C4-2B (cell line): ENCODE results near the gene CGREF1.

Source experiments
- H3K27ac ChIP-seq: fragments of 450-650 bp; 2 replicates; pipeline ENCODE4 v1.5.1; 2017
- ZFX ChIP-seq: fragments of 450-650 bp; IDR thresholded peaks from 2 replicates; pipeline ENCODE4 v1.6.1; 2017
- TF ChIP-seq, protein P1 (sequence below): fragments of 450-650 bp; conservative IDR thresholded peaks from 2 replicates; pipeline ENCODE4 v1.5.1; 2017; ENCODE audit warnings: mild to moderate bottlenecking

CGREF1 gene

GRCh38 chr2:27083410-27084296, 35.3 kb downstream of the CGREF1 start:
- no peak for TF ChIP-seq ZFX
- TF ChIP-seq, protein P1, sequence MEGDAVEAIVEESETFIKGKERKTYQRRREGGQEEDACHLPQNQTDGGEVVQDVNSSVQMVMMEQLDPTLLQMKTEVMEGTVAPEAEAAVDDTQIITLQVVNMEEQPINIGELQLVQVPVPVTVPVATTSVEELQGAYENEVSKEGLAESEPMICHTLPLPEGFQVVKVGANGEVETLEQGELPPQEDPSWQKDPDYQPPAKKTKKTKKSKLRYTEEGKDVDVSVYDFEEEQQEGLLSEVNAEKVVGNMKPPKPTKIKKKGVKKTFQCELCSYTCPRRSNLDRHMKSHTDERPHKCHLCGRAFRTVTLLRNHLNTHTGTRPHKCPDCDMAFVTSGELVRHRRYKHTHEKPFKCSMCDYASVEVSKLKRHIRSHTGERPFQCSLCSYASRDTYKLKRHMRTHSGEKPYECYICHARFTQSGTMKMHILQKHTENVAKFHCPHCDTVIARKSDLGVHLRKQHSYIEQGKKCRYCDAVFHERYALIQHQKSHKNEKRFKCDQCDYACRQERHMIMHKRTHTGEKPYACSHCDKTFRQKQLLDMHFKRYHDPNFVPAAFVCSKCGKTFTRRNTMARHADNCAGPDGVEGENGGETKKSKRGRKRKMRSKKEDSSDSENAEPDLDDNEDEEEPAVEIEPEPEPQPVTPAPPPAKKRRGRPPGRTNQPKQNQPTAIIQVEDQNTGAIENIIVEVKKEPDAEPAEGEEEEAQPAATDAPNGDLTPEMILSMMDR = no peak
- no peak overlapping the region for H3K27ac ChIP-seq

DNA sequence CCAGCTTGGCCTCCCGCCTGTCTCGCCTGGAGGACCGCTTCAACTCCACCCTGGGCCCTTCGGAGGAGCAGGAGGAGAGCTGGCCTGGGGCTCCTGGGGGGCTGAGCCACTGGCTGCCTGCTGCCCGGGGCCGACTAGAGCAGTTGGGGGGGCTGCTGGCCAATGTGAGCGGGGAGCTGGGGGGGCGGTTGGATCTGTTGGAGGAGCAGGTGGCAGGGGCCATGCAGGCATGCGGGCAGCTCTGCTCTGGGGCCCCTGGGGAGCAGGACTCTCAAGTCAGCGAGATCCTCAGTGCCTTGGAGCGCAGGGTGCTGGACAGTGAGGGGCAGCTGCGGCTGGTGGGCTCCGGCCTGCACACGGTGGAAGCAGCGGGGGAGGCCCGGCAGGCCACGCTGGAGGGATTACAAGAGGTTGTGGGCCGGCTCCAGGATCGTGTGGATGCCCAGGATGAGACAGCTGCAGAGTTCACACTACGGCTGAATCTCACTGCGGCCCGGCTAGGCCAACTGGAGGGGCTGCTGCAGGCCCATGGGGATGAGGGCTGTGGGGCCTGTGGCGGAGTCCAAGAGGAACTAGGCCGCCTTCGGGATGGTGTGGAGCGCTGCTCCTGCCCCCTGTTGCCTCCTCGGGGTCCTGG, 36.0 kb downstream of the CGREF1 start:
- TF ChIP-seq ZFX = no peak
- TF ChIP-seq, protein P1 = no peak
- H3K27ac ChIP-seq = no peak overlapping the region

DNA sequence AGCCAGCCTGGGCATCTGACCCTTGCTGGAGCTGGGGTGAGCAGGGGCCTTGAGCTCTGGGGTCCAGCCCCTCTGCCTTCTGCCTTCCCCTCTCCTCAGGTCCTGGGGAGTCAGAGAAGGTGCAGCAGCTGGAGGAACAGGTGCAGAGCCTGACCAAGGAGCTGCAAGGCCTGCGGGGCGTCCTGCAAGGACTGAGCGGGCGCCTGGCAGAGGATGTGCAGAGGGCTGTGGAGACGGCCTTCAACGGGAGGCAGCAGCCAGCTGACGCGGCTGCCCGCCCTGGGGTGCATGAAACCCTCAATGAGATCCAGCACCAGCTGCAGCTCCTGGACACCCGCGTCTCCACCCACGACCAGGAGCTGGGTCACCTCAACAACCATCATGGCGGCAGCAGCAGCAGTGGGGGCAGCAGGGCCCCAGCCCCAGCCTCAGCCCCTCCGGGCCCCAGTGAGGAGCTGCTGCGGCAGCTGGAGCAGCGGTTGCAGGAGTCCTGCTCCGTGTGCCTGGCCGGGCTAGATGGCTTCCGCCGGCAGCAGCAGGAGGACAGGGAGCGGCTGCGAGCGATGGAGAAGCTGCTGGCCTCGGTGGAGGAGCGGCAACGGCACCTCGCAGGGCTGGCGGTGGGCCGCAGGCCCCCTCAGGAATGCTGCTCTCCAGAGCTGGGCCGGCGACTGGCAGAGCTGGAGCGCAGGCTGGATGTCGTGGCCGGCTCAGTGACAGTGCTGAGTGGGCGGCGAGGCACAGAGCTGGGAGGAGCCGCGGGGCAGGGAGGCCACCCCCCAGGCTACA, 36.8 kb downstream of the CGREF1 start:
- no peak overlapping the region; the same call in 1 of the 2 replicates for H3K27ac ChIP-seq

DNA sequence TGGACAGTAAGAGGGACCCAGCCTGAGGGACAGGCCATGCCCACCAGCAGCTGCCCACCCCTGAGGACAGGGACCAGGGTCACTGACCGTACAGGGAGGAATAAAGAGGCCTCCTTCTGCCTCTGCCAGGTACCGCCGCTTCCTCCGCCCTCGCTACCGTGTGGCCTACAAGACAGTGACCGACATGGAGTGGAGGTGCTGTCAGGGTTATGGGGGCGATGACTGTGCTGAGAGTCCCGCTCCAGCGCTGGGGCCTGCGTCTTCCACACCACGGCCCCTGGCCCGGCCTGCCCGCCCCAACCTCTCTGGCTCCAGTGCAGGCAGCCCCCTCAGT, 38.4 kb downstream of the CGREF1 start:
- no peak for TF ChIP-seq ZFX
- H3K27ac ChIP-seq = no peak overlapping the region; the same call in 1 of the 2 replicates

More for the DNA sequence above, 36.8 kb downstream of the CGREF1 start:
- no peak for TF ChIP-seq ZFX
- TF ChIP-seq, protein P1 = no peak

DNA sequence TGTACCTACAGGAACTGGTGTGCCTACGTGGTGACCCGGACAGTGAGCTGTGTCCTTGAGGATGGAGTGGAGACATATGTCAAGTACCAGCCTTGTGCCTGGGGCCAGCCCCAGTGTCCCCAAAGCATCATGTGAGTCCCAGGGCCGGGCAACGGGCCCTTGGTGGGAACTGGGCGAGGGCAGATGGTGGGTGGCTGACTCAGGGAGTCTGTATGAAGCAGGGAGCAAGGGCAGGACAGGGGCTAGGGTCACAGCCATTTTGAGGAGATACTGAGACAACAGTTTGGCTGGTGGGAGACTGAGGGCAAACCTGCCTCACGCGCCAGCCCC, 38.8 kb downstream of the CGREF1 start:
- TF ChIP-seq ZFX = no peak
- TF ChIP-seq, protein P1 = no peak
- H3K27ac ChIP-seq = no peak overlapping the region

GRCh38 chr2:27079233-27080139, 39.4 kb downstream of the CGREF1 start:
- H3K27ac ChIP-seq = no peak overlapping the region
- TF ChIP-seq, protein P1 = no peak
